GOT3 (cell line): ENCODE measurements around the gene C1RL.

Experiments used
- DNase-seq: peaks from one replicate; lab custom pipeline; 2025; ENCODE audit warnings: mixed read lengths; lab: John Stamatoyannopoulos, UW

C1RL gene

DNA sequence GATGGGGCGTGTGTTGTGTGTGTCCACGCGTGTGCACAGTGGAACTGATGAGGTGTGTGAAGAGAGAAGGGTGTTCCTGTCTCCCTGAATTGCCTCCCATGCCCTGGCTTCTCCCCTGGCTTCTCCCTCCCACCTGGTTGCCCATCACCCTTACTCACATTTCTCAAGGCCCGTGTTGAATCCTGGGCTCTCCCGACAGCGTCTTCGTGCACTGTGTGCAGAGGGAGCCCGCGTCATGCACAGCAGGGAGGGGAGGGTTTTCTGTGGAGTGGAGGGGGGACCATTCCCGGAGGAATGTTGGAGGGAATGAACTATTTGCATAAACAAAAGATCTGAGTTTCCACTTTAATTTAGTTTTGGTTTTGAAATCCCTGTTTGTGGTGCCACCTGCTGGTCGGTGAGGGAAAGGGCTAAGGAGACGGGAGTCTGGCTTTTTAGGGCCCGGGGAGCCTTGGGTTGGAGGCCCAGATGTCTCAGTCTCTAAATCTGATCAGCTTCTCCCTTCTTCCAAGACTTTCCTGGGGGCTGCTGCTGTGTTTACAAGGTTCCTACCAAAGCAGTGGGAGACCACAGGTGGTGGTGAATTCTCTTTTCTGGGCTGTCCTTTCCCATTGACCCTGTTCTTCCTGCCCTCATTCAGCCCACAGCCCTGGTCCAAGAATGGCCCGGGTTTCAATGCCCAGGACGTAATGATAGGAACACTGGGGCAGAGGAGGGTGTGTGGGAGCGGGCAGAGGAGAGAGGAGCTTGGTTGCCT is 16.6 kb downstream of the C1RL start, which contains the start of gene C1R:
Gene C1R, minus strand, starts transcription at position 217 of the 757 bp plus-strand sequence. Its CDS starts 57 bp downstream, at position 160.
- DNase-seq, result peak; percentile 33

DNA sequence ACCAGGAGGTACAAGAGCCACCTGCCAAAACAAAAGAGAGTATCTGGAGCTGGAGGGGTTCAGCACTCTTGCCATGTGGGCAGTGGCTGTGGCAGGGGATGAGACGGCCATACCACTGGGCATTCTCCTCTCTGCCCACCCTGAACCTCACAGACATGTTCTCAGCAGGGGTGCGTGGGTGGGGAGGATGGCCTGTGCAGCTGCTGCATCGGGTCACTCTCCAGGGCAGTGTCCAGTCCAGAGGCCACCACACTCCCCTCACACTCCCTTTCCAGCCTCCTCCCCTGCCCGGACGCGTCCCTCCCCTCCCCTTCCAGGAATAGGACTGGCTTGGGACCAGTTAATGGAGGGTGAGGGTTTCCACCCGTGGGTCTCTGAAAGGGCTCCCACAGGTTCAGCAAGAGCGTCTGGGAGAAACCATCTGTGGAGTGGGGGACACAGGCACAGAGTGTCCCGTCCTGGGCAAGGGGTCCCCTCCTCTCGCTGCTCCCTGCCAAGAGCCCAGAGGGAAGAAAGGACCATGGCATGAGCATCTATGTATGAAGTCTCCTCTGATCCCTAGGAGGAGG is 17.3 kb downstream of the C1RL start:
- no peak for DNase-seq

DNA sequence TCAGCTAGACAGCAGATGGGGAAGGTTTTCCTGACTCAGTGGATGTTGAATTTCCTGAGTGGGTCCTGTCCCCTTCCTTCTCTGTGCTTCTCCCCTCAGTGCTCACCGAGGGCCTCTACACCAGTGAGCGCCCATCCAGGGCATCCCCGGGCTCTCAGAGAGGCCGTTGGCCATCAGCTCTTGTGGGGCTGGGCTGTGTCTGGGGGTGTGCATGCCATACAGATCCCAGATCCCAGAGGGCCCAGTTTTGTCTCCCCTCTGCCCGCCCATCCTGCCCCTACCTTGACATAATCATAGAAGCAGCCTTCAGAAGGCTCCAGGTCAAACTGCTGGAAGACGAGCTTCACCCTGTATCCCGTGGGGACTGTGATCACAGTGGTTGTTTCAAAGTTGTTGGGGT is 17.8 kb downstream of the C1RL start:
- DNase-seq, result no peak

DNA sequence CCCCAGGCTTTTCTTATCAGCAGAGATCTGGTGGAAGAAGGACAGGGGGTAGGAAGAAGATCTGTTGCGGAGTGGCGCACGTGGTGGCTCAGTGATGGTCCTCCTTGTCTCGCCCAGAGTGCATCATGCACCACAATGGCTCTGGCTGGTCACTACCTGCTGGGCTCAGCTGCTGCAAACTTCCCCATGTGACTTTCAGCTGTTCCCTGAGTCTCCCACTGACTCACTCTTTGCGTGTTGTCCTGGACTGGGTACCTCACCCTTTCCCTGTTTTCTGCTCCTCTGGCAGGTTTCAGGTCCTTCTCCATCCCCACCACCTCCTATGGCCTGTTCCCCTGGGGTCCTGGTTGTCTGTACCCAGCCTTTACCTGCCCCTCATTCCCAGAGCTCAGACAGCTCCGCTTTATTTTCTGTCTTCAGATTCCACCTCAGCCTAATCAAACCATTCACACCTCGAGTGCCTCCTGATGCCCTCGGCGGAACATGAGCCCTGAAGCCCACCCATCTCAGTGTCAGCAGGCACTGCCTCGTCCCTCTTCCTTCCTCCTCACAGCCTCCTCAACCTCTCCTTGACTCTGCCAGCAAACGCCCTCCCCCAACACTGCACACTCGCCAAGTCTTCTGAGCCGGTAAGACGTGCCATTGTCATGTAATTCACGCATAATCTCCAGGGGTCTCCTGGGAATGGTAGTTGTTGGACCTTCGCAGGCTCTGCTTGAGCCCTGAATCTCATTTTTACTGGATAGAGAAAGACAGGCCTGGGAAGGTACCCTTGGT is 18.6 kb downstream of the C1RL start:
- no peak for DNase-seq

DNA sequence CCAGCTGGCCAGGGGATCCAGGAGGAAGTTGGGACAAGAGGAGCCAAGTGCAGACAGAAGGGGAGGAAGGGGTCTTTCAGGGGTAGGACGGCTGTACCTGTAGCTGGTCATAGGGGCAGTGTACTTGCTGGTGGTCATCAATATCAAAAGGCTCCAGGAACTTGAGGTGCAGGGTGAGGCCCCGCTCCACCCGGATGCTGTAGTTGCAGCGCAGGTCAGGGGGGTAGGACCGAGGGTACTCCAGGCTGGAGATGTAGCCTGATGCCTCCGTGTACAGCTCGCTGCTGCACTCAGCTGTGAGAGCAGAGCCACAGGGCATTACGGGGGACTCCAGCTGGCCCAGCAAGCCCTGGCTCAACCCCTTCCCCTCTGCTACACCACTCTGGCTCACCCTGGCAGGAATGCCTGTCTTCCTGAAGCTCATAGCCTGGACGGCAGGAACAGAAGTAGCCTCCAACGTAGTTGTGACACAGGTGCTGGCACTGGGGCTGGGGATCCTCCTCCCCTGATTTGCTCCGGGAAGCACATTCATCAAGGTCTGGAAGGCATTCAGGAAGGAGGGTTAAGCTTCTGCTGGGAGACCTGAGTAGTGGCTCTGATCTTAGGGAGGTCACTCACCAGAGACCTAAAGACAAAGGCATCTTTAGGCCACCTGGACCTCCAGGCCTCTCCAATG is 19.7 kb downstream of the C1RL start:
- no peak for DNase-seq

DNA sequence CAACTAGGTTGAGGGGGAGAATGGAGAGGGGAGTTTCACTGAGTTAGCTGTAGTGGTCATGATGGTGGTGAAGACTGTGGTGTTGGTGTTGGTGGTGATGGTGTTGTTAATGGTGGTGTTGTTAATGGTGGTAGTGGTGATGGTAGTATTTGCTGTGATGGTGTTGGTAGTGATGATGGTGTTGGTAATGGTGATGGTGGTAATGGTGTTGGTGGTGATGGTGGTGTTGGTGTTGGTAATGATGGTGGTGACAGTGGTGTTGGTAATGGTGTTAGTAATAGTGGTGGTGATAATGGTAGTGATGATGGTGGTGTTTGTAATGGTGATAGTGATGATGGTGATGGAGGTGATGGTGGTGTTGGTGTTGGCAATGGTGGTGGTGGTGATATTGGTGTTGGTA is 25.9 kb downstream of the C1RL start:
- no peak for DNase-seq

DNA sequence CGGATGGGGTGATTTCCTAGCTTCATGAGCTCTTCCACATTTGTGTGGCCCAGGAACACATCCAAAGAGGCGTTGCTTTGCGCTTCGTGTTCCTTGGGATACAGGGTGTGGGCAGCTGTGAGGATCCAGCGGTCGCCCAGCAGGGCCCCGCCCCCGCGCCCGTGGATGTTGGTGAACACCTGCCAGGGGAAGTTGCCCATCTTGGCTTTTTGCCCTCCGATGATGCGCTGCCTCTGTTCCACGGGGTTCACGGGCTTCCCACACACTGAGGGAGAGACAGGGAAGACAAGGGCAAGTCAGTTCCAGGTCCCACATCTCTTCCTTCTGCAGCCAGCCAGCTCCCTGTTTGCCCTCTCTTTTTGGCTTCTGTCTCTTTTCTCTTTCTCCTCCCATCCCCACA is 28.0 kb downstream of the C1RL start:
- no peak for DNase-seq

DNA sequence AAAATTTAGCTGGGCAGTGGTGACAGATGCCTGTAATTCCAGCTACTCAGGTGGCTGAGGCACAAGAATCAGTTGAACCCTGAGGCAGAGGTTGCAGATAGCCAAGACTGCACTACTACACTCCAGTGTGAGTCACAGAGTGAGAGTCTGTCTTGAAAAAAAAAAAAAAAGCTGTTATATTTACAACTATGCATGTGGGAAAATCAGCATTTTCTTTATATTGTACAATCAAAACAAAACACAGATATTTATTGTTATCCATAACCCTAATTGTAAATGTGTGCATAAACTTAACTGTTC is 29.2 kb downstream of the C1RL start:
- DNase-seq, result no peak

DNA sequence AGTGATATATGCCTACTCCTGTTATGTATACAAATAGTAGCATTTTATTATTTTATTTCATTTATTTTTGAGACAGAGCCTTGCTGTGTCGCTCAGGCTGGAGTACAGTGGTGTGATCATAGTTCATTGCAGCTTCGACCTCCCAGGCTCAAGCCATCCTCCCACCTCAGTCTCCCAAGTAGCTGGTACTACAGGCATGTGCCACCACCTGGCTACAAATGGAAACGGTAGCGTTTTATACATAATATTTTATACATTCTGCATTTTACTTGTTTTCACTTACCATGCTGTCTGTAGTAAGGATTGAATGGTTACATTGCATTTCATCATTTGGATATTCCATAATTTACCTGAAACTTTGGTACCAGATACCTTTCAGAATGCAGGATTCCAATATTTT is 30.9 kb downstream of the C1RL start:
- no peak for DNase-seq

DNA sequence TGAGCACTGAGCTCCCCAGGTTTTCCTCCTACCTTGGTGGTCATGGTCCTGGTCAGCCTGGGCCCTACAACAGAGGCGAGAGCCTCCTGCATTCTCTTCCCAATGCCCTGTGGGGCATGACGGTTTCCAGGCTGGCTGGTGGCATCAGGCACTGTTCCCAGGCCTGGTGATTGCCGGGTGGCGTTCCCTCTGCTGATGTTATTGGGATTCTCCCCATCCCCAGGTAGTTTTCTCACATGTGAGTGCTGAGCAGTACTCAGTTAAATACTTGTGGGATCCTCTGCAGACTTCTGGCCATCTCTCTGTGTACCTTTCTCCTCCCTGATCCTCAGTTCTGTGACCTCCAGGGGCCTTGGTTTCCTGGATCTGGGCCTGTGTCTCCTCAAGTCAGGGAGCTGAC is 32.5 kb downstream of the C1RL start:
- no peak for DNase-seq

DNA sequence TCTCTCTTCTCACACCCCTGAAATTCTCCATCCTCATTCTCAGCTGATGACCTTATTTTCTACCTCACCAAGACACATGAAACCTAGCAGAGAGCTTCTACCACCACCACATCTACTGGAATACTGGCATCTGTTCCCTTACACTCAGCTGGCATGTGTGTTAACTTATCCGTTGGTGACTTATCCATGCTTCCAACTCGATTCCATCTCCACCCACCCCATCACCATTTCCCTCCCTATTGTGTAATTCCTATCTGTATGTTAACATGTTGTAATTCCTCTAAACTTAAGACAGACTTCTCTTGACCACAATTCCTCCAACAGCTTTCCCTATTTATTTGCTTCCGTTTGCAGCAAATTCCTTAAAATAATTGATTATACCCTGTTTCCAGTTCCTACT is 33.1 kb downstream of the C1RL start:
- no peak for DNase-seq

DNA sequence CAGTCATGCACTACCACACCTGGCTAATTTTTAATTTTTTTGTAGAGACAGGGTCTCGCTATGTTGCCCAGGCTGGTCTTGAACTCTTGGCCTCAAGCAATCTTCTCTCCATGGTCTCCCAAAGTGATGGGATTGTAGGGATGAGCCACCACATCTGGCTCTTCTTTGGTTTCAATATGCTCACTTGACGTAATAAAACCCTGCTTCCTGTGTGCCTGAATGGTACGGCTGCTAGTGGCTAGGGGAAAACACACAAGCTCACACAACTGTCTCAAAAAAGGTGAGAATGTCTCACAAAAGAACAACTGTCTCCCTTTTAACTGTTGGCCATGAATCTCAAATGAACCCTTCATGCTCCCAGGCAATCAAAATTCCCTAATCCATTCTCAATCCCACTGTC is 33.5 kb downstream of the C1RL start:
- DNase-seq, result no peak

DNA sequence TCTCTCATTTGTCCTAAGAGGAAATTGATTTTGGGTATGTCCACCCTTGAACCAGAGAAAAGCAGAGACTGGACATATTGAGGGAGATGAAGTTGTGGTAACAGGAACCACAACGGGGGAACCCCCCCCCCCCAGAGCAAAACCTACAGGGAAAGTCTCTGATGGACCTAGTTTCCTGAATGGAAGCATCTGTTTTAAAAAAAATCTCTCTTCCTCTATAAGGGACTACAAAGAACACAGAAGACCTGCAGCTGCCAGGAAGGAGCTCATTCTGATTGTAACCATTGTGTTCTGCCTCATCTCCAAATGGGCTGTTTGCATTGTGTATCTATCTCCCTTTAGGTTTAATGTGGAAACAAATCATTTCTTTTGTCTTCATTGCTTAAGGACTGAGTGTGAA is 35.1 kb downstream of the C1RL start:
- DNase-seq, result no peak

DNA sequence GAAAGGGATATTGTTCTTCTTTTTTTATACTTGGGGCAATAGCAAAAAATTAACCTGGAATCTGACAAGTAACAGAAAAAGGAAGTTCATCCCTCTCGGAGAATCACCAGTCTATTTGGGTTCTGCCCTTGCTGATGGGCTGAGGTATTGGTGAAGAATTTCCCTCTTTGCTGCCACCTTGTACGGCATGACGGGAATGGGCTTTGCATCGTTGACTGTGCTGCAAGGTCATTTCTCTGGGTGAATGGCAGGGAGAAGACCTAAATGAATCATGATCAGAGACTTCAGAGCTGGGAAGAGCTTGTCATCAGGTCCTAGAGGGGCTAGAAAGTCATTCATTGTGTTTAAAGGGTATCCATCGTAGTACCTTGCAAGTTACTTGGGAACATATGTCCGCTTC is 36.5 kb downstream of the C1RL start:
- no peak for DNase-seq

DNA sequence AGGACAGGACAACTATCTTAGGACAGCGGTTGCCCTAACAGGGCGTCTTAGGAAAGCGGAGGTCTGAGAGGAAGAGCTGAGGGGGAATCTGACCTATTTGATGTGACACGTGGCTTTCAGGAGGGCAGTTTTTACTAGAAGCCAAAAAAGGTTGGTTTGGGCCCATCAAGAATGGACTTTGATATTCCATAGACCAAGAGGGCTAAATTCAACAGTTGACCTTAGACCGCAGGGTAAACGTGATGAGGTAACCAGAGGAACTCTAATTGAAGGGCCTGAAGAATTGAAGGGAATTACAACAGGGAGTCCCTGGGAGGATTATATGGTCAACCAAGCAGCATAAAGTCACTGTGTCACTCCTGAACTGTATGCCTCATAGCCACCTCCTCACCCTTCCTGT is 37.0 kb downstream of the C1RL start:
- DNase-seq, result no peak

DNA sequence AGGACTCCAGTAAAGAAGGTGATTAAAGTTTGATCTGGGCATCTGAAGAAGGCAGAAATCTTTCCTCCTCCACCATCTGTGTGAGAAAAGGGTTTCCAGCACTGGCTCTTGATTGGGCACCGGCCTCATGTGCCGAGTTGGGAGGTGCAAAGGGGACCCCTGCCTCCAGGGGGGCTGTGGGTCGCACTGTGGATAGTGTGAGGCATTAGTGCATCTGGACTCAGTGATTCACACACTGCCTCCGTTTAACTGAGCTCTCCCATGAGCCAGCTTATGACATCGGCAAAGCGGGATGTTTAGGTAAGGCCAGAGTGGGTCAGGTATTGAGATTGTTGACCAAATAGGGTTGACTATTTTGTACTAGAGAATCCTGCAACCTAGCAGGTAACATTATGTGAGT is 39.6 kb downstream of the C1RL start:
- DNase-seq, result no peak

DNA sequence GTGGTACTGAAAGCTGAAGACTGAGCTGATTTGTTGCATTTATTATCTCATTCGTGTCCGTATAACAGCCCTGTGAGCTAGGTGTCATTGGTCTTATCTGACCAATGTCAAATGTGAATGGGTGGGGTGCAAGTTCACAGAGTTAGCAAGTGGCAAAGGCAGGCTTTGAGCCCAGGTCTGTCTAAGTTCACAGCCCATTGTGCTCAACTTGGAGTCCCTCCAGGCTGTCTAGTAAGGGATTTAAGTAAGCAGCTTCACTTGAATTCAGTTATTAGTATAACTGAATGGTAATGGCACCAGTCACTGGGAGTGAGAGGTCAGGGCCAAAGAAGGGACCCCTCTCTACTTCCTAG is 40.0 kb downstream of the C1RL start:
- DNase-seq, result no peak

DNA sequence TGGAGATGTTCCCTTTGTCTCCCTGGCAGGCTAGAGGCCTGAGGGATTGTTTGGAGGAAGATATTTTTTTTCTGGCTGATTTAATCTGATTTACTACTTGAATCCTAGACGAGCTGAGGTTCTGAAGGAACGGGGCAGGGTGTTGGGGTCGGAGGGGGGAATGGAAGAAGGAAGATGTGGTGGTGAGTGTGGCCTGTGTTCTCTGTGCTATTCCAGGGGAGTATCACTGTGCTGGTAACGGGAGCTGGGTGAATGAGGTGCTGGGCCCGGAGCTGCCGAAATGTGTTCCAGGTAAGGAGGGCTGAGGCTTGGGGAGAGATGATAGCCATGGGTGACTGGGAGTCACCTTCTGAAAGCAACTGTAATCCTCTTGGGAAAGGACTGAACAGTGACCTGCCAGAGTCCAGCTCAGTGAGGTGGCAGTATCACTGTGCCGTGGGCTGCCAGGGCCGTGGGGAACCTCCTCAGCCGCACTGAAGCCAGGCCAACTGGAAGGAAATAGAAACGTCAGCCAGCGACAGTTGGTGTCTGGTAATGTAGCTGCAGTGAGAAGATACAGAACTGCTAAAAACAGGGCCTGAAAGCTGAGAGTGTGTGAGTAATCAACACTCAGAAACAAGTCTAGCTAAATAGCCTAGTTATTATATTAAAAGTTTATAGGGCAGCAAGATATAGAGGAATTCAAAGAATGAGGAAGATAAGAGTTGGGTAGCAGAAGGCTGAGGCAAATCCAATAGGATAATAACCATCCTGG is 40.6 kb downstream of the C1RL start:
- no peak for DNase-seq

DNA sequence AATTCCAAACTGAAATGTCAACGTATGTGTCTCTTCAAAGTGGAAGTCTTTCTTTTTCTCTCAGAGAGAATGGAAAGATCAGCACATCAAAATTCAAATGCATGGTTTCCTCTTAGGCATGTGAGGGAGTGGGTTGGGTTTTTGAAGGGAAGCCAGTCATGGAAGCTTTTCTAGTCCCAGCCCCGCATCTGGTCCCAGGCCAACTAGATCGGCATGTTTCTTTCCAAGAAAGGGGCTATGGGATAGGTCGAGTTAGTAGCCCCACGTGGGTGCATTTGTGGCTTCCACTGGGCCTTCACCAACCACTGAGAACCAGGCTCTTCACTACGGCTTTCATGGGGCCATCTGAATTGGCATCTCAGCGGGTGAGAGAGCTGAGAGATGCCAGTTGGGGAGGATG is 41.9 kb downstream of the C1RL start:
- no peak for DNase-seq

DNA sequence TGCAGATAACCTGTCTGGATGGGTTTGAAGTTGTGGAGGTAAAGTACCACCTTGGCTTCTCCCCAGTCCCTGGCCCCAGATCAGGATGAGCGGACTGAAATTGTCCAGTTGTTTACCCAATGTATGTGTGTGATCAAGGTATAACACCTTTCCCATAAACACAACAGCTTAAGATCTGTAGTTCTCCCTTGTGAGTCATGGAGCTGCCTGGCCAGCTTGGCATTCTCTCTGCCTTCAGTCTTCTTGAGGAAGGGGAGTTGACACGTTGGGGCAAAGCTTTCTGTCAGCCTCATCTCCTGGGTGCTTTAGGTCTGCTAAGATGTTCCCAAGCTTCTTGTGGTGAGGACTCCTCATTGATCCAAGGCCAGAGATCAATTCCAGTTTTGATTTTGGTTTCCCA is 42.4 kb downstream of the C1RL start:
- DNase-seq, result no peak

DNA sequence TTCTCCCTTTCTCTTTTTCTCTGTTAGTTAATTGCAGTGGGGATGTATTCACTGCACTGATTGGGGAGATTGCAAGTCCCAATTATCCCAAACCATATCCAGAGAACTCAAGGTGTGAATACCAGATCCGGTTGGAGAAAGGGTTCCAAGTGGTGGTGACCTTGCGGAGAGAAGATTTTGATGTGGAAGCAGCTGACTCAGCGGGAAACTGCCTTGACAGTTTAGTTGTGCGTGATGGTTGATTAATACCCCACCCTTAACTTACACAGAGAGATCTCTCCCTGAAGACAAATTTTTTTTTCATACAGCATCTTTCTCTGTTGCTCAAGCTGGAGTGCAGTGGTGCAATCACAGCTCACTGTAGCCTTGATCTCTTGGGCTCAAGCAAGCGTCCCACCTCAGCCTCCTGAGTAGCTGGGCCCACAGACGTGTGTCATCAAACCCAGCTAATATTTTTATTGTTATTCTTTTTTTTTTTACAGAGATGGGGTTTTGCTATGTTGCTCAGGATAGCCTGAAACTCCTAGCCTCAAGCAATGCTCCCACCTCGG is 43.9 kb downstream of the C1RL start:
- DNase-seq, result no peak

DNA sequence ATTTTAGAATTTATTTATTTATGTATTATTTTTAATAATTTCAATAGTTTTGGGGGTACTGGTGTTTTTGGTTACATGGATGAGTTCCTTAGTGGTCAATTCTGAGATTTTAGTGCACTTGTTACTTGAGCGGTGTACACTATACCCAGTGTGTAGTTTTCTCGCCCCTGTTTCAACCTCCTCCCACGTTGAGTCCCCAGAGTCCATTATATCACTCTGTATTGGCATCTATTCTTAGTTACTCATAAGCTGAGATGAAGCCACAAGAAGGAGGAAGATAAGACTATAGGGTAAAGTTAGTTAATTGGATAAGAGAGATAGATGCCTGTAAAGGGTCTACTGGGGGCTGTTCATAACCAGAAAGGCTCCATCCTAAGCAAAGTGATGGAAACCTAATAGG is 44.5 kb downstream of the C1RL start:
- no peak for DNase-seq
